ENCODE data around the gene NECTIN1.

GRCh38 chr11:119634301-119634700, 94.7 kb downstream of the NECTIN1 start:
- TF ChIP-seq POLR2A (IDR thresholded peaks at IDR 0.05; ENCODE audit: low read depth, low read length) (no peak), CEBPB (IDR thresholded peaks at IDR 0.05; ENCODE audit: low read depth, low read length) (no peak), RAD21 (IDR thresholded peaks at IDR 0.05; ENCODE audit: low read length) (no peak), CTCF (conservative IDR thresholded peaks at IDR 0.05; ENCODE audit: low read depth, low read length) (no peak), SMC3 (IDR thresholded peaks at IDR 0.05; ENCODE audit: low read depth, low read length) (no peak), MXI1 (IDR thresholded peaks at IDR 0.05; ENCODE audit: borderline replicate concordance, low read depth, low read length) (no peak), MAZ (IDR thresholded peaks at IDR 0.05; ENCODE audit: borderline replicate concordance, low read depth, low read length) (no peak), BHLHE40 (IDR thresholded peaks at IDR 0.05; ENCODE audit: low read depth, low read length) (no peak), ELK1 (IDR thresholded peaks at IDR 0.05; ENCODE audit: borderline replicate concordance, low read depth, low read length) (no peak), MAFK (IDR thresholded peaks at IDR 0.05; ENCODE audit: low read depth, low read length) (no peak), USF2 (IDR thresholded peaks at IDR 0.05; ENCODE audit: low read depth, low read length) (no peak), RFX5 (IDR thresholded peaks at IDR 0.05; ENCODE audit: low read depth, low read length) (no peak), FOS (IDR thresholded peaks at IDR 0.05; ENCODE audit: low read depth, low read length) (no peak)

Data from IMR-90 (cell line).